ENCODE measurements around the gene WDSUB1.

The WDSUB1 gene

DNA sequence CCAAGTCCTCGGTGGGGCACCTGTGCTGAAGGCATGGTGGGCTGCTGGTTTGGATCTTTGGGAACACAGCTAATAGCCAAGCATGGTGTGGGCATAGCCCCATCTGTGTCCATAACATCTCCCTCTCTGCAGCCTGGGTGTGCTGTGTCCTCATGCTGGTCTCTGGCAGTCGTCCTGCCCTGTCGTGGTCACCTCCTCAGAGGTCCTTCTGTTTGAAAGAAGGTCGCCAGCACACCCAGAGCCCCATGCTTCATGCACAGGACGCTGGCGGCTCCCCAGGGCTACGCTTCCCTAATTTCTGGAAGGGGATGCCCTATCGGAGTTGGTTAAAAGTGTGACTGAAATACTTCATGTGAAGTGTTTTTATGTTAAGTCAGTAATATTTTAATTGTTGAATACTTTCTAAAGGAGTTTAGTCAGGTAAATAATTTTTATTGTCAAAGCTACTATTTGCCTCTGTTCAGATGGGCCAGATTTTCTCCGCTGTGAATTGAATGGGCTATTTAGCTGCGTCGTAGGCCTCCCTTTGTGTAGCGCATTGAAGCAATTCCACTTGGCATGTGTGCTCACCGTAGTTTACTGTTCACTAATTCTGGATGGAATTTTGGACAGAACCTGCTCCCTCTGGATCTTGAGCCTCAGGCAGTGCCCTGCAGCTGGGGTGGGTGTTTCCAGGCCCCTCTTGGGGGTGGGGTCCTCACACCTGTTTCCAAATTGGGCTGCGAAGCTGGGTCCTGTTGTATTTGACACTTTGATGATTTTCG is 81.9 kb downstream of the WDSUB1 start:
- no peak overlapping the region for H3K4me3 Mint-ChIP-seq
- H3K27me3 Mint-ChIP-seq = no peaks in the 10 kb centered on the region
- no peaks in the 10 kb centered on the region for H3K9me3 Mint-ChIP-seq
- intact Hi-C loops (cut with micrococcal nuclease) = no loop called here
- H3K27ac Mint-ChIP-seq = no peak overlapping the region
- H3K4me1 Mint-ChIP-seq (ENCODE audit: low read depth) = peaks cover 4% of the 10 kb centered on the region
- H3K36me3 Mint-ChIP-seq (ENCODE audit: low read depth) = no peaks in the 10 kb centered on the region

DNA sequence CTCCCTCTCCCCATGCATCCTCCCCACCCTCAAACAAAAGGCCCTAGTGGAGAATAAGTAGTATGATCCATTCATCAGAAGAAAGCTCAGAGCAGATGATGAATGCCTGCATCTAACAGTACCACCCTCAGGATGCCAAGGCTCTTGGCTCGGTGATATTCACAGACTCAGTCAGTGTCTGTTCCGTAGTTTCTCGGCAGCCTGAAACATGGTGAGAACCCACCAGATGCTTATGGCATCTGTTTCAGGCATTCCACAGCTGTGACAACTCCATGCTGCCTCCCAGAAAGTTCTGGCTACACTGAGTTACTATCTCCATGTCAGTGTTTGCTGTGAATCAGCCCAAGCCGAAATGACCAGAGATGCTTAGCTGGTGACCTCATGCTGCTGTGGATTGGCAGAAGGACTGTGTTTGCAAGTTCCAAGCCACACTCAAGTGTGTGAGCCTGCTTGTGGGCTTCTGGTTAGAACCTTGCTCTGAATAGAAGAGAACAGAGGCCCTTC is 83.9 kb downstream of the WDSUB1 start:
- H3K27ac Mint-ChIP-seq = no peak overlapping the region
- H3K4me1 Mint-ChIP-seq (ENCODE audit: low read depth) = peaks cover 4% of the 10 kb centered on the region
- H3K9me3 Mint-ChIP-seq = no peaks in the 10 kb centered on the region
- no peaks in the 10 kb centered on the region for H3K27me3 Mint-ChIP-seq
- no peak overlapping the region for H3K4me3 Mint-ChIP-seq
- intact Hi-C loops (cut with micrococcal nuclease) = no loop called here
- H3K36me3 Mint-ChIP-seq (ENCODE audit: low read depth) = no peaks in the 10 kb centered on the region

DNA sequence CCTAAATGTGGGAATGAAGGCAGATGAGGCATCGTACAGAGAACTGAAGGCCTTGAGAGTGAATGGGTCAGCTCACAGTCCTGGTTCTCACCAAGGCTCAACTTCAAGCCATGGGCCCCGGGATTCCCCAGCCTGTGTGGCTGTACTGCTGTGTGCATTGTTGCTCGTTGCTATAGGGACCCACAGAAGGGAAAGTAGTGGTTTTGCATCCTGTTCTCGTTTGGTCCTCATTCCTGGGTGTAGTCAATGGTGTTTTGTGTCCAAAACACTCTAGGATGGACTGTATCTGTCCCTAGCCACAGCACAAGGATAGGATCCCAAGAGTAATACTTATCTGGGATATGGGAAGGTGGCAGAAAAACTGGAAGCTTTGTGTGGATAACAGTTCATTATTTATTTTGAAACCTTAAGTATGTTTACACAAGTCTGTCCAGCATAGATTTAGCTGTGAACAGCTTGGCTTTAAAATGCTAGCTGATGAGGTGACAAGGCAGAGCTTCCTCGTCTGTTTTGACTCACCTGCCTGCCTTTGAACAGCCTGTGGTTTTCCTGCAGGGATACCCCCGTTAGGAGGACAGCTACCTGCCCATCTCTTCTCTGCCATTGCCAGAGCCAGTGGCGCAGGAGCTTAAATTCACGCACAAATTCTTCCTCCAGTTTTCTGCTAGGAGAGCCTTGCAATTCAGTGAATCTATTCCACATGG is 85.0 kb downstream of the WDSUB1 start:
- intact Hi-C loops (cut with micrococcal nuclease) = no loop called here
- Mint-ChIP-seq H3K4me1 (ENCODE audit: low read depth) (peaks cover 4% of the 10 kb centered on the region), H3K36me3 (ENCODE audit: low read depth) (no peaks in the 10 kb centered on the region), H3K27ac (no peak overlapping the region), H3K4me3 (no peak overlapping the region), H3K27me3 (no peaks in the 10 kb centered on the region), H3K9me3 (no peaks in the 10 kb centered on the region)

- H3K27me3 Mint-ChIP-seq = no peaks in the 10 kb centered on the region
Observed at GRCh38 chr2:159200498-159200897, 86.0 kb downstream of the WDSUB1 start.

GRCh38 chr2:159199761-159200465 is 86.6 kb downstream of the WDSUB1 start:
- H3K9me3 Mint-ChIP-seq = no peaks in the 10 kb centered on the region
- H3K36me3 Mint-ChIP-seq (ENCODE audit: low read depth) = no peaks in the 10 kb centered on the region
- H3K4me3 Mint-ChIP-seq = no peak overlapping the region
- intact Hi-C loops (cut with micrococcal nuclease) = no loop called here
- no peaks in the 10 kb centered on the region for H3K27me3 Mint-ChIP-seq
- peaks cover 2% of the 10 kb centered on the region for H3K4me1 Mint-ChIP-seq (ENCODE audit: low read depth)
- no peak overlapping the region for H3K27ac Mint-ChIP-seq

More at GRCh38 chr2:159200498-159200897, 86.0 kb downstream of the WDSUB1 start:
- no peak overlapping the region for H3K27ac Mint-ChIP-seq
- no peaks in the 10 kb centered on the region for H3K9me3 Mint-ChIP-seq
- peaks cover 4% of the 10 kb centered on the region for H3K4me1 Mint-ChIP-seq (ENCODE audit: low read depth)
- no peaks in the 10 kb centered on the region for H3K36me3 Mint-ChIP-seq (ENCODE audit: low read depth)
- no peak overlapping the region for H3K4me3 Mint-ChIP-seq
- intact Hi-C loops (cut with micrococcal nuclease) = no loop called here

- Mint-ChIP-seq H3K27ac (no peak overlapping the region), H3K4me3 (no peak overlapping the region), H3K9me3 (no peaks in the 10 kb centered on the region), H3K36me3 (ENCODE audit: low read depth) (no peaks in the 10 kb centered on the region), H3K27me3 (no peaks in the 10 kb centered on the region), H3K4me1 (ENCODE audit: low read depth) (peaks cover 3% of the 10 kb centered on the region)
- intact Hi-C loops (cut with micrococcal nuclease) = no loop called here
Observed at GRCh38 chr2:159199236-159199635, 87.3 kb downstream of the WDSUB1 start.

- intact Hi-C loops (cut with micrococcal nuclease) = no loop called here
- H3K27ac Mint-ChIP-seq = no peak overlapping the region
- H3K9me3 Mint-ChIP-seq = no peaks in the 10 kb centered on the region
- H3K4me3 Mint-ChIP-seq = no peak overlapping the region
- no peaks in the 10 kb centered on the region for H3K27me3 Mint-ChIP-seq
- no peaks in the 10 kb centered on the region for H3K36me3 Mint-ChIP-seq (ENCODE audit: low read depth)
- H3K4me1 Mint-ChIP-seq (ENCODE audit: low read depth) = peaks cover 22% of the 10 kb centered on the region
Observed at GRCh38 chr2:159196393-159196925, 90.0 kb downstream of the WDSUB1 start.

DNA sequence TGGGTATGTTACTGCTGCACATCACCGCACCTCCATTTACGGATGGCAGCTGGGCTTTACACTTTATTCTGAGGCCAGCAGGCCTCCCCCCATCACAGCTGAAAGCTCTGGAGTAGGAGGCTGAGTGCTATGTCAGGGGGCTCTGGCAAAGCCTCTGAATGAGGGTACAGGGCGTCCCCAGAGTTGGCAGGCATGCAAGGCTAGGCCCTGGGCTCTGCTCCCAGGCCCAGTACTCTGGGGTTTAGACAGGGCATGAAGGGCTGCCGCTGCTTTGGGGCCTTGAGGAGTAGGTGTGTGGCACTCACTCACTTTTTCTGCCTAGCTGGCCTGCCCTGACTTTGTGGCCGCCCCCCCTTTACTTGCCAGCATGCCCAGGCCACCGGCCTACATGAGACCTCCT is 90.8 kb downstream of the WDSUB1 start:
- Mint-ChIP-seq H3K27ac (no peak overlapping the region), H3K36me3 (ENCODE audit: low read depth) (no peaks in the 10 kb centered on the region), H3K27me3 (no peaks in the 10 kb centered on the region), H3K4me1 (ENCODE audit: low read depth) (peaks cover 27% of the 10 kb centered on the region), H3K4me3 (no peak overlapping the region), H3K9me3 (no peaks in the 10 kb centered on the region)
- intact Hi-C loops (cut with micrococcal nuclease) = no loop called here

- intact Hi-C loops (cut with micrococcal nuclease) = no loop called here
- Mint-ChIP-seq H3K27ac (no peak overlapping the region), H3K4me3 (no peak overlapping the region)
Observed at GRCh38 chr2:159194241-159194640, 92.3 kb downstream of the WDSUB1 start.

DNA sequence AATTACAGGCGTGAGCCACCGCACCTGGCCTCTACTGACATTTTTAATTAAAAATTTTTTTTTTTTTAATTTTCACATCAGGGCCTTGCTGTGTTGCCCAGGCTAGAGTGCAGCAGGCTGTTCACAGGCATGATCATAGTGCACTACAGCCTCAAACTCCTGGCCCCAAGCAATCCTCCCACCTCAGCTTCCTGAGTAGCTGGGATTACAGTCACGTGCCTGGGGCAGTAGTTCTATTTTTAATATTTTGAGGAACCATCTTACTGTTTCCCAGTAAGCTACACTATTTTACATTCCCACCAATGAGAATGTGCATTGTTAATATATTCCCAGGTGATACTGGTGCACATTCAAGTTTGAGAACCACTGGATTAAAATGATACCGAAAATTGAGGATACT is 92.7 kb downstream of the WDSUB1 start:
- peaks cover 27% of the 10 kb centered on the region for H3K4me1 Mint-ChIP-seq (ENCODE audit: low read depth)
- peak overlapping the region; percentile 66 for H3K27ac Mint-ChIP-seq
- intact Hi-C loops (cut with micrococcal nuclease) = no loop called here
- no peaks in the 10 kb centered on the region for H3K36me3 Mint-ChIP-seq (ENCODE audit: low read depth)
- no peak overlapping the region for H3K4me3 Mint-ChIP-seq
- H3K27me3 Mint-ChIP-seq = no peaks in the 10 kb centered on the region
- no peaks in the 10 kb centered on the region for H3K9me3 Mint-ChIP-seq

More at GRCh38 chr2:159194241-159194640, 92.3 kb downstream of the WDSUB1 start:
- no peaks in the 10 kb centered on the region for H3K27me3 Mint-ChIP-seq
- H3K36me3 Mint-ChIP-seq (ENCODE audit: low read depth) = no peaks in the 10 kb centered on the region
- H3K9me3 Mint-ChIP-seq = no peaks in the 10 kb centered on the region
- peaks cover 27% of the 10 kb centered on the region for H3K4me1 Mint-ChIP-seq (ENCODE audit: low read depth)

- Mint-ChIP-seq H3K4me3 (peak overlapping the region; percentile 17), H3K27ac (peak overlapping the region; percentile 66), H3K36me3 (ENCODE audit: low read depth) (no peaks in the 10 kb centered on the region), H3K9me3 (no peaks in the 10 kb centered on the region), H3K4me1 (ENCODE audit: low read depth) (peaks cover 27% of the 10 kb centered on the region), H3K27me3 (no peaks in the 10 kb centered on the region)
- intact Hi-C loops (cut with micrococcal nuclease) = no loop called here
Observed at GRCh38 chr2:159192371-159192918, 94.1 kb downstream of the WDSUB1 start.

GRCh38 chr2:159188449-159188848 is 98.1 kb downstream of the WDSUB1 start:
- H3K27ac Mint-ChIP-seq = no peak overlapping the region
- intact Hi-C loops (cut with micrococcal nuclease) = no loop called here

DNA sequence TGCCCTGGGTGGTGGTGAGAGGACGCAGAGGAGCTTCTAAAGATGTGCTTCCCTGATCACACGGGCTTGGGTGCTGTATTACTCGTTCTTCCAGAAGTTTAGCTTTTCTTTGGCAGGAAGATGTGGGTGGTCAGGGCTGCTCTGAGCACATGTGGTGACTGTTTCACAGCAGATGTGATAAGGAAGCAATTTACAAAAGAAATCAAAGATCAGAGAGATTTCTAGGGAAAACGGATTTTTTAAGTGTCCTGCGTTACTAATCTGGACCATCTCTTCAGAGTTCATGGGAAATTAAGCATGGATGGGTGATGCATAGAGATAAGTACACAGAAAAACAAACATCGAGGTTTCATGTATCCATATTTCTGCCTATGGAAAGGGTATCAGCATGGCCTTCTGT is 99.4 kb downstream of the WDSUB1 start:
- no peaks in the 10 kb centered on the region for H3K36me3 Mint-ChIP-seq (ENCODE audit: low read depth)

More at GRCh38 chr2:159188449-159188848, 98.1 kb downstream of the WDSUB1 start:
- peaks cover 25% of the 10 kb centered on the region for H3K4me1 Mint-ChIP-seq (ENCODE audit: low read depth)
- no peaks in the 10 kb centered on the region for H3K27me3 Mint-ChIP-seq
- H3K36me3 Mint-ChIP-seq (ENCODE audit: low read depth) = no peaks in the 10 kb centered on the region
- no peak overlapping the region for H3K4me3 Mint-ChIP-seq
- no peaks in the 10 kb centered on the region for H3K9me3 Mint-ChIP-seq

More for the DNA sequence above, 99.4 kb downstream of the WDSUB1 start:
- intact Hi-C loops (cut with micrococcal nuclease) = no loop called here
- peaks cover 17% of the 10 kb centered on the region for H3K4me1 Mint-ChIP-seq (ENCODE audit: low read depth)
- no peaks in the 10 kb centered on the region for H3K27me3 Mint-ChIP-seq
- H3K9me3 Mint-ChIP-seq = no peaks in the 10 kb centered on the region
- H3K4me3 Mint-ChIP-seq = no peak overlapping the region
- H3K27ac Mint-ChIP-seq = no peak overlapping the region
